K562 (cell line): ENCODE results near the gene EIPR1. TPM values are rescaled to one million over a fixed set of nuclear protein-coding genes. Genes with fewer than 3 reads are reported as not detected.

Experiments used
- ATAC-seq: fragments of 200-7000 bp; cut with Tn5 transposase; 3 replicates; pipeline ENCODE4 v1.9.1; 2020; ENCODE audit warnings: moderate library complexity
- BruUV-seq: library from RNA; stranded (reverse); fragments of 400-500 nt; replicated peaks from 2 replicates; lab custom pipeline; 2021; lab: Mats Ljungman, UMichigan
- CTCF ChIA-PET: fragments of 300-600 bp; formaldehyde crosslinking; extraction: SDS; loops from one replicate; lab custom pipeline; 2021; ENCODE audit warnings: low intra/inter-chr PET ratio; lab: Yijun Ruan, JAX
- POLR2A ChIA-PET: fragments of 300-600, 350-650 bp; sonication (Branson Sonifier 250); formaldehyde crosslinking; extraction: SDS; loops from one replicate; lab custom pipeline; 2021; ENCODE audit warnings: antibody characterized with exemption, inconsistent platforms; lab: Yijun Ruan, JAX
- DNase-seq, 4 experiments: peaks; one replicate each; pipeline versions ENCODE4 v3.0.0 to v3.0.0-alpha.2; 2011 to 2018; ENCODE audit warnings: low spot score in 3 of 4, mixed read lengths in 3 of 4; ENCODE audit errors: extremely low read depth in 1 of 4
- FAIRE-seq: peaks from 2 replicates; lab custom pipeline; 2011; peaks lifted over from hg19 to GRCh38; lab: Jason Lieb, UNC
- H2AFZ ChIP-seq: 2 replicates; pipeline ENCODE4 v1.6.0; 2011; ENCODE audit warnings: low read depth, low read length, control low read depth, inconsistent platforms
- H3K27ac ChIP-seq: fragments of 200-600 bp; 3 replicates; pipeline ENCODE4 v1.8.0; 2011; ENCODE audit warnings: low read depth, mild to moderate bottlenecking, control low read depth, inconsistent platforms, low read length, moderate library complexity, mixed read lengths; ENCODE audit errors: extremely low read depth
- H3K27me3 ChIP-seq, 2 experiments: fragments of 300-600 bp in 1 of 2; 2 replicates in 1 of 2; 3 replicates in 1 of 2; pipeline versions ENCODE4 v1.6.0 to v1.8.0; 2011; ENCODE audit warnings: inconsistent platforms in 2 of 2, low read length in 2 of 2, mild to moderate bottlenecking in 1 of 2, mixed read lengths in 1 of 2, moderate library complexity in 1 of 2; ENCODE audit not compliant: control insufficient read depth in 2 of 2, insufficient read depth in 2 of 2
- H3K36me3 ChIP-seq: fragments of 300-600 bp; 3 replicates; pipeline ENCODE4 v1.8.0; 2011; ENCODE audit warnings: mild to moderate bottlenecking, low read length, inconsistent platforms; ENCODE audit not compliant: control insufficient read depth, insufficient read depth
- H3K4me1 ChIP-seq, 2 experiments: fragments of 200-600 bp in 1 of 2; replicated peaks in 1 of 2; 2 replicates in 1 of 2; 3 replicates in 1 of 2; pipeline versions ENCODE4 v1.5.1 to v1.8.0; 2011; ENCODE audit warnings: inconsistent platforms in 2 of 2, low read length in 2 of 2, mild to moderate bottlenecking in 1 of 2, mixed read lengths in 1 of 2, moderate library complexity in 1 of 2; ENCODE audit not compliant: control insufficient read depth in 2 of 2, insufficient read depth in 2 of 2
- H3K4me2 ChIP-seq: 2 replicates; pipeline ENCODE4 v1.6.1; 2011; ENCODE audit warnings: low read length, control low read depth, inconsistent platforms, mixed read lengths; ENCODE audit not compliant: insufficient read depth
- H3K4me3 ChIP-seq: fragments of 200-600 bp; sonication (generic), shearing (Covaris generic); 2 replicates; pipeline ENCODE4 v1.5.1; 2016; ENCODE audit warnings: control low read depth, inconsistent platforms
- H3K79me2 ChIP-seq: fragments of 200-600 bp; 3 replicates; pipeline ENCODE4 v1.8.0; 2011; ENCODE audit warnings: low read length, inconsistent platforms; ENCODE audit not compliant: control insufficient read depth, insufficient read depth
- H3K9ac ChIP-seq, 2 experiments: 2 replicates each; pipeline versions ENCODE4 v1.6.0 to v1.6.1; 2011; ENCODE audit warnings: low read depth in 2 of 2, low read length in 2 of 2, control low read depth in 1 of 2, inconsistent platforms in 1 of 2, mild to moderate bottlenecking in 1 of 2, mixed read lengths in 1 of 2; ENCODE audit not compliant: insufficient read depth in 1 of 2
- H3K9me1 ChIP-seq: one replicate; pipeline ENCODE4 v1.6.0; 2011; ENCODE audit warnings: inconsistent platforms, mild to moderate bottlenecking, low read length, moderate library complexity; ENCODE audit not compliant: control insufficient read depth, insufficient read depth
- H3K9me3 ChIP-seq: replicated peaks from 2 replicates; pipeline ENCODE4 v1.5.1; 2011; ENCODE audit warnings: low read depth, low read length, inconsistent platforms; ENCODE audit not compliant: control insufficient read depth, insufficient read depth
- H4K20me1 ChIP-seq: replicated peaks from 2 replicates; pipeline ENCODE4 v1.6.1; 2011; ENCODE audit warnings: low read length, inconsistent platforms, mixed read lengths; ENCODE audit not compliant: control insufficient read depth, insufficient read depth
- BCL6 ChIP-seq: fragments of 250-450 bp; sonication (Bioruptor Pico); IDR thresholded peaks from 2 replicates; pipeline ENCODE4 v1.4.0; 2020
- BCOR ChIP-seq: fragments of 450-650 bp; IDR thresholded peaks from 2 replicates; pipeline ENCODE4 v1.6.1; 2016
- CBX2 ChIP-seq: fragments of 200-600 bp; sonication (generic); IDR thresholded peaks from one replicate; pipeline ENCODE4 v1.6.1; 2012; ENCODE audit warnings: mild to moderate bottlenecking, low read length, inconsistent platforms; ENCODE audit not compliant: insufficient read depth, poor library complexity, severe bottlenecking
- DACH1 ChIP-seq: fragments of 450-650 bp; IDR thresholded peaks from 2 replicates; pipeline ENCODE4 v1.6.1; 2018; ENCODE audit not compliant: partially characterized antibody
- HMG20B ChIP-seq: fragments of 250-450 bp; sonication (Bioruptor Pico); IDR thresholded peaks from 2 replicates; pipeline ENCODE4 v1.5.0; 2021; ENCODE audit warnings: mild to moderate bottlenecking
- KLF16 ChIP-seq: IDR thresholded peaks from 2 replicates; pipeline ENCODE4 v1.6.1; 2016; ENCODE audit warnings: antibody characterized with exemption
- MTF1 ChIP-seq: fragments of 250-450 bp; sonication (Bioruptor Pico); IDR thresholded peaks from 2 replicates; pipeline ENCODE4 v1.9.0; 2021; ENCODE audit warnings: moderate library complexity, mild to moderate bottlenecking, inconsistent platforms, borderline replicate concordance
- NEUROD1 ChIP-seq: fragments of 150-350 bp; IDR thresholded peaks from 2 replicates; pipeline ENCODE4 v1.6.1; 2014; ENCODE audit warnings: borderline replicate concordance, low read length, low read depth; ENCODE audit not compliant: partially characterized antibody
- PTRF ChIP-seq: fragments of 450-650 bp; IDR thresholded peaks from 2 replicates; pipeline ENCODE4 v1.6.1; 2016; ENCODE audit warnings: mild to moderate bottlenecking, missing genetic modification characterization, missing compliant biosample characterization
- RCOR1 ChIP-seq, 2 experiments: IDR thresholded peaks; 2 replicates each; pipeline ENCODE4 v1.6.1; 2012; ENCODE audit warnings: low read depth in 2 of 2, low read length in 2 of 2, borderline replicate concordance in 1 of 2, improper control_type of control experiment in 1 of 2
- TEAD4 ChIP-seq, 2 experiments: sonication (generic) in 1 of 2; formaldehyde crosslinking in 1 of 2; IDR thresholded peaks; 2 replicates each; pipeline versions ENCODE4 v1.6.1 to v1.8.0; 2012 to 2022; ENCODE audit warnings: borderline replicate concordance in 1 of 2, inconsistent platforms in 1 of 2, low read length in 1 of 2, mild to moderate bottlenecking in 1 of 2, missing genetic modification reagents in 1 of 2
- THRAP3 ChIP-seq: fragments of 450-650 bp; IDR thresholded peaks from 2 replicates; pipeline ENCODE4 v1.6.1; 2016; ENCODE audit warnings: mild to moderate bottlenecking, inconsistent platforms, borderline replicate concordance
- ZBTB1 ChIP-seq: sonication (generic); formaldehyde crosslinking; IDR thresholded peaks from 2 replicates; pipeline ENCODE4 v1.8.1; 2023; ENCODE audit warnings: missing genetic modification reagents, low read depth, mild to moderate bottlenecking, borderline replicate concordance
- ZNF785 ChIP-seq: fragments of 250-450 bp; sonication (Bioruptor Pico); IDR thresholded peaks from 2 replicates; pipeline ENCODE4 v1.4.0; 2020; ENCODE audit warnings: mild to moderate bottlenecking
- WGBS: fragments of 100-300 bp; shearing (Covaris generic); methylation state at CpG from one replicate; pipeline ENCODE4 v1.1.6; 2016; ENCODE audit warnings: low coverage, mixed read lengths; ENCODE audit not compliant: insufficient coverage; ENCODE audit errors: missing lambda C conversion rate; 5-methylcytosine and 5-hydroxymethylcytosine counted together
- in situ Hi-C: fragments of 300-500 bp; cut with MboI; formaldehyde crosslinking; loops from 4 replicates; pipeline ENCODE4 v1.15.0; 2018; ENCODE audit warnings: inconsistent platforms, mixed read lengths
- intact Hi-C: fragments of 100-400 bp; cut with micrococcal nuclease; formaldehyde crosslinking; loops from 2 replicates; pipeline ENCODE4 v1.14.2; 2022
- polyA plus RNA-seq, 8 experiments: library from polyadenylated mRNA; depleted of rRNA in 4 of 8; stranded (reverse) in 5 of 8; unstranded in 3 of 8; fragments of >200 nt; fragmentation: Nextera tagmentation in 2 of 8; fragmentation: Illumina TruSeq in 1 of 8; extraction: Ambion mirVana in 2 of 8; extraction: Trizol in 1 of 8; gene quantifications; 2 replicates each; pipeline versions ENCODE4 v1.2.1 to v1.2.3, GENCODE V29; 2011 to 2014; ENCODE audit warnings: inconsistent platforms in 1 of 8, missing spikeins in 1 of 8
- total RNA-seq, 7 experiments: library from RNA; depleted of rRNA in 6 of 7; stranded (reverse); fragments of >200 nt in 6 of 7; fragmentation: Illumina TruSeq in 2 of 7; extraction: Trizol in 2 of 7; gene quantifications; 2 replicates each; pipeline versions ENCODE4 v1.2.1 to v1.2.3, GENCODE V29; 2011 to 2021; ENCODE audit warnings: low replicate concordance in 1 of 7
- TF ChIP-seq, protein P1 (sequence below): sonication (generic); formaldehyde crosslinking; IDR thresholded peaks from 2 replicates; pipeline ENCODE4 v1.8.1; 2023; ENCODE audit warnings: mild to moderate bottlenecking, missing genetic modification reagents, moderate library complexity

The EIPR1 gene
- total and polyA plus RNA-seq, 9 of the 15 experiments (the other 6 are each of a cell fraction or from before 2014, with no cell fraction given): 19.9 to 54.4 (median 35.9) TPM

DNA sequence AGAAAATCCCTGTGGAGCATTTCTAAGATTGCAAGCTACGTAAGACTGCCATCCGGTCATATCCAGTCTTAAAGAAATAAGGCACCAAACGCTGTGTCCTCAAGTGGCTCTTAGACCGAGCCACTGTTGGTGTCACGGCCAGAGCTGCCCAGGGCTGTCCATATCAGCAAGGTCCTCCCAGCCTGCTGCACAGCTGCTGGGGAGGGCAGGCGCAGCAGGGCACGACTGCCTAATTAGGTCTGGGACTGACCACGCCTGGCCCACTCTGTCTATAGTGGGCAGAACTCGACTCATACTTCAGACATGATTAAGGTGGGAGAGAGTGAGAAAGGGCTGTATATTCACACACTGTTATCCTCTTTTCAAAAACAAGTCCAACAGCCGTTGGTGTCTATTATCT lies 39.3 kb downstream of the EIPR1 start:
- in situ Hi-C loops: no loop called here
- Histone ChIP-seq H3K9ac (no peak overlapping the region), H3K79me2 (no peaks in the 10 kb centered on the region), H4K20me1 (no peaks in the 10 kb centered on the region), H3K4me2 (no peak overlapping the region), H3K4me1 (no peaks in the 10 kb centered on the region), H3K27me3 (no peaks in the 10 kb centered on the region), H3K36me3 (peaks cover 31% of the 10 kb centered on the region; the same call in 2 of the 3 replicates), H3K4me3 (no peak overlapping the region), H2AFZ (no peak overlapping the region), H3K9me1 (no peaks in the 10 kb centered on the region), H3K9me3 (no peaks in the 10 kb centered on the region), H3K27ac (no peak overlapping the region)
- ChIA-PET CTCF (no interaction called here), POLR2A (no interaction called here)
- ATAC-seq (no peak), DNase-seq (no peak), FAIRE-seq (no peak)
- intact Hi-C loops: no loop called here
- WGBS: 81% methylated on average over 10 of the region's 10 CpGs
- TF ChIP-seq ZNF785: no peak
- no peak for TF ChIP-seq PTRF (tag)
- no peak for TF ChIP-seq NEUROD1
- TF ChIP-seq BCOR: no peak
- no peak for TF ChIP-seq KLF16
- TF ChIP-seq, protein P1, sequence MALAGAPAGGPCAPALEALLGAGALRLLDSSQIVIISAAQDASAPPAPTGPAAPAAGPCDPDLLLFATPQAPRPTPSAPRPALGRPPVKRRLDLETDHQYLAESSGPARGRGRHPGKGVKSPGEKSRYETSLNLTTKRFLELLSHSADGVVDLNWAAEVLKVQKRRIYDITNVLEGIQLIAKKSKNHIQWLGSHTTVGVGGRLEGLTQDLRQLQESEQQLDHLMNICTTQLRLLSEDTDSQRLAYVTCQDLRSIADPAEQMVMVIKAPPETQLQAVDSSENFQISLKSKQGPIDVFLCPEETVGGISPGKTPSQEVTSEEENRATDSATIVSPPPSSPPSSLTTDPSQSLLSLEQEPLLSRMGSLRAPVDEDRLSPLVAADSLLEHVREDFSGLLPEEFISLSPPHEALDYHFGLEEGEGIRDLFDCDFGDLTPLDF (CRISPR knock-in tag): no peak
- no peak for TF ChIP-seq ZBTB1 (CRISPR knock-in tag)
- TF ChIP-seq DACH1: no peak
- TF ChIP-seq HMG20B (CRISPR knock-in tag): no peak
- no peak for TF ChIP-seq TEAD4 (IDR thresholded peaks at IDR 0.05; ENCODE audit: low read length)
- TF ChIP-seq TEAD4 (CRISPR knock-in tag; IDR thresholded peaks at IDR 0.05; ENCODE audit: borderline replicate concordance): no peak
- TF ChIP-seq RCOR1 (IDR thresholded peaks at IDR 0.05; ENCODE audit: borderline replicate concordance in 1 of 2, low read depth in 2 of 2, low read length in 2 of 2): no peak
- no peak for TF ChIP-seq THRAP3
- TF ChIP-seq MTF1 (CRISPR knock-in tag): no peak
- TF ChIP-seq CBX2: no peak
- TF ChIP-seq BCL6 (CRISPR knock-in tag): no peak
- BruUV-seq: no TSS peak
